Glutamatergic neuron (in vitro differentiated cells): ENCODE results near the gene FFAR1. TPM values are rescaled to one million over a fixed set of nuclear protein-coding genes. Genes with fewer than 3 reads are reported as not detected.

ENCODE experiments used
- DNase-seq: peaks from one replicate; pipeline ENCODE4 v3.0.0; 2022
- H3K27ac Mint-ChIP-seq: one replicate; pipeline ENCODE4 v1.8.0; 2020; ENCODE audit warnings: mild to moderate bottlenecking, mixed read lengths, inconsistent platforms; ENCODE audit not compliant: unreplicated experiment
- H3K27me3 Mint-ChIP-seq: one replicate; pipeline ENCODE4 v1.8.0; 2020; ENCODE audit warnings: mild to moderate bottlenecking, moderate library complexity, mixed read lengths, inconsistent platforms; ENCODE audit not compliant: unreplicated experiment
- H3K36me3 Mint-ChIP-seq: one replicate; pipeline ENCODE4 v1.8.0; 2020; ENCODE audit warnings: mild to moderate bottlenecking, mixed read lengths, inconsistent platforms; ENCODE audit not compliant: unreplicated experiment
- H3K4me1 Mint-ChIP-seq: one replicate; pipeline ENCODE4 v1.8.0; 2020; ENCODE audit warnings: mild to moderate bottlenecking, low read depth, mixed read lengths, inconsistent platforms; ENCODE audit not compliant: unreplicated experiment
- H3K4me3 Mint-ChIP-seq: one replicate; pipeline ENCODE4 v1.8.0; 2020; ENCODE audit warnings: mild to moderate bottlenecking, mixed read lengths, inconsistent platforms; ENCODE audit not compliant: unreplicated experiment
- H3K9me3 Mint-ChIP-seq: one replicate; pipeline ENCODE4 v1.8.0; 2020; ENCODE audit warnings: mild to moderate bottlenecking, moderate library complexity, mixed read lengths, inconsistent platforms; ENCODE audit not compliant: unreplicated experiment
- total RNA-seq: library from RNA; stranded (reverse); fragmentation: NEBNext Ultra II Directional; extraction: Animal tissue kit (Norgen Biotek cat#: 25700); gene quantifications from one replicate; pipeline ENCODE4 v1.2.1, GENCODE V29; 2021; ENCODE audit not compliant: unreplicated experiment
- TF ChIP-seq, protein P1 (sequence below): fragments of 200-600 bp; sonication (generic); IDR thresholded peaks from one replicate; pipeline ENCODE4 v1.5.0; 2021; ENCODE audit not compliant: partially characterized antibody, unreplicated experiment

The FFAR1 gene
- total RNA-seq, 1 donor from 2014 or later = not detected

DNA sequence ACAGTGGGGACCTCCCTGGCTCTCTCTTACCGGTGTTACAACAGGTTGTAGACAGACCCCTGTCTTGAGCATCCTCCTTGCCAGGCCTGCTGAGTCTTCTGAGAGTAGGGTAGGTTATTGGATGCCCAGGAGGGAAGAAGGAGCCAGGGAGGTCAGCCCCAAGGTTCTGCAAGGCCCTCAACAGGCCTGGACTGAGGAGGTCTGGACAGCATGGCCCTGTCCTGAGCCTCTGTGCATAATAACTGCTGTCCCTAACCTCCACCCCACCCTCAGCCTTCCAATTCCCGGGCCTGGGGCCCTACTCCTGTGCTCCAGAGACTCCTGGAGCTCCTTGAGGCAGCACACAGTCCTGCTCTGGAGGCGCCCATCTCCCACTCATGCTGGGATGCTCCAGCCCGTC, 18.4 kb upstream of the FFAR1 start:
- TF ChIP-seq, protein P1, sequence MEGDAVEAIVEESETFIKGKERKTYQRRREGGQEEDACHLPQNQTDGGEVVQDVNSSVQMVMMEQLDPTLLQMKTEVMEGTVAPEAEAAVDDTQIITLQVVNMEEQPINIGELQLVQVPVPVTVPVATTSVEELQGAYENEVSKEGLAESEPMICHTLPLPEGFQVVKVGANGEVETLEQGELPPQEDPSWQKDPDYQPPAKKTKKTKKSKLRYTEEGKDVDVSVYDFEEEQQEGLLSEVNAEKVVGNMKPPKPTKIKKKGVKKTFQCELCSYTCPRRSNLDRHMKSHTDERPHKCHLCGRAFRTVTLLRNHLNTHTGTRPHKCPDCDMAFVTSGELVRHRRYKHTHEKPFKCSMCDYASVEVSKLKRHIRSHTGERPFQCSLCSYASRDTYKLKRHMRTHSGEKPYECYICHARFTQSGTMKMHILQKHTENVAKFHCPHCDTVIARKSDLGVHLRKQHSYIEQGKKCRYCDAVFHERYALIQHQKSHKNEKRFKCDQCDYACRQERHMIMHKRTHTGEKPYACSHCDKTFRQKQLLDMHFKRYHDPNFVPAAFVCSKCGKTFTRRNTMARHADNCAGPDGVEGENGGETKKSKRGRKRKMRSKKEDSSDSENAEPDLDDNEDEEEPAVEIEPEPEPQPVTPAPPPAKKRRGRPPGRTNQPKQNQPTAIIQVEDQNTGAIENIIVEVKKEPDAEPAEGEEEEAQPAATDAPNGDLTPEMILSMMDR = no peak
- no peak for DNase-seq

GRCh38 chr19:35330475-35330874, 17.2 kb upstream of the FFAR1 start:
- no peaks in the 10 kb centered on the region for H3K4me1 Mint-ChIP-seq
- no peaks in the 10 kb centered on the region for H3K9me3 Mint-ChIP-seq
- no peaks in the 10 kb centered on the region for H3K36me3 Mint-ChIP-seq
- DNase-seq = no peak
- no peak overlapping the region for H3K27ac Mint-ChIP-seq
- TF ChIP-seq, protein P1 = no peak
- H3K27me3 Mint-ChIP-seq = peaks cover 2% of the 10 kb centered on the region
- H3K4me3 Mint-ChIP-seq = no peak overlapping the region

More for the DNA sequence above, 18.4 kb upstream of the FFAR1 start:
- no peaks in the 10 kb centered on the region for H3K27me3 Mint-ChIP-seq
- H3K36me3 Mint-ChIP-seq = no peaks in the 10 kb centered on the region
- no peak overlapping the region for H3K4me3 Mint-ChIP-seq
- no peaks in the 10 kb centered on the region for H3K9me3 Mint-ChIP-seq
- no peaks in the 10 kb centered on the region for H3K4me1 Mint-ChIP-seq
- no peak overlapping the region for H3K27ac Mint-ChIP-seq

- no peaks in the 10 kb centered on the region for H3K4me1 Mint-ChIP-seq
- H3K27me3 Mint-ChIP-seq = peaks cover 2% of the 10 kb centered on the region
- no peak overlapping the region for H3K27ac Mint-ChIP-seq
- no peaks in the 10 kb centered on the region for H3K36me3 Mint-ChIP-seq
- TF ChIP-seq, protein P1 = no peak
- DNase-seq = no peak
- H3K9me3 Mint-ChIP-seq = no peaks in the 10 kb centered on the region
- no peak overlapping the region for H3K4me3 Mint-ChIP-seq
These were observed 16.0 kb upstream of the FFAR1 start for GRCh38 chr19:35331551-35332214.

GRCh38 chr19:35332817-35333216, 14.9 kb upstream of the FFAR1 start:
- Mint-ChIP-seq H3K27ac (no peak overlapping the region), H3K36me3 (no peaks in the 10 kb centered on the region), H3K27me3 (peaks cover 2% of the 10 kb centered on the region), H3K9me3 (no peaks in the 10 kb centered on the region), H3K4me1 (no peaks in the 10 kb centered on the region), H3K4me3 (no peak overlapping the region)
- no peak for DNase-seq
- TF ChIP-seq, protein P1 = no peak

DNA sequence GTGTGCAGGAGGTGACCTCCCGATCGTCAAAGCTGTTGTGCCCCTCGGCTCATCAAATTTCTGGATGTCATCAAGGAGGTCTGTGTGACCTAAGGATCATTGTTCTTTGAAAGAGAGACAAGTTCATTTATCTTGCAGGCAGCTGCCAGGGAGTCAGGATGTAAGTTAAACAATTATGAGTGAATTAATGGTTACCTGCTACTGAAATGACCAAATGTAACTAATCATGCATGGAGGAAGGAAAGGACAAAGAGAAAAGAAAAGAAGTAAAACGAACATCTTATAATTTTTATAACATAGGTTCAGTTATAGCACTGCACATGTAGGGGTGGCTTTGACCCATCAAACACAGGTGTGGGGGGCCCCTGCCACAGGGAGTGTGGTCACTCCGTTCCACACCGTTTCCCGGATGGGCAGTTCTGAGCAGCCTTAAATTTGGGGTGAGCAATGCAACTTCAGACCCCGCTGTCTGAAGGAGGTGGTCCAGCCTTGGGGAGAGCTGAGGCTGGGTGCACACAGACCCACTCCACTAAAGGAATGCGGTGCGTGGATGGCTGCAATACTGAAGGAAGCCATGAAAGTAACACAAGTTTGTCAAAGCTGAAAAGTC, 13.5 kb upstream of the FFAR1 start:
- no peak for DNase-seq
- TF ChIP-seq, protein P1 = no peak
- H3K27me3 Mint-ChIP-seq = peaks cover 2% of the 10 kb centered on the region
- H3K4me3 Mint-ChIP-seq = no peak overlapping the region
- no peaks in the 10 kb centered on the region for H3K4me1 Mint-ChIP-seq
- no peaks in the 10 kb centered on the region for H3K36me3 Mint-ChIP-seq
- H3K9me3 Mint-ChIP-seq = no peaks in the 10 kb centered on the region
- H3K27ac Mint-ChIP-seq = no peak overlapping the region
